GM10847 (cell line): ENCODE measurements around the gene LTO1.

Experiments used
- POLR2A ChIP-seq: IDR thresholded peaks from 2 replicates; pipeline ENCODE4 v1.6.1; 2011; ENCODE audit not compliant: insufficient read length; ENCODE audit errors: extremely low read depth

The LTO1 gene

GRCh38 chr11:69657911-69658625, 17.1 kb downstream of the LTO1 start:
- no peak for TF ChIP-seq POLR2A

GRCh38 chr11:69657456-69657910, 17.7 kb downstream of the LTO1 start:
- TF ChIP-seq POLR2A, result no peak

- no peak for TF ChIP-seq POLR2A
Measured at GRCh38 chr11:69656536-69657455, 18.4 kb downstream of the LTO1 start.

DNA sequence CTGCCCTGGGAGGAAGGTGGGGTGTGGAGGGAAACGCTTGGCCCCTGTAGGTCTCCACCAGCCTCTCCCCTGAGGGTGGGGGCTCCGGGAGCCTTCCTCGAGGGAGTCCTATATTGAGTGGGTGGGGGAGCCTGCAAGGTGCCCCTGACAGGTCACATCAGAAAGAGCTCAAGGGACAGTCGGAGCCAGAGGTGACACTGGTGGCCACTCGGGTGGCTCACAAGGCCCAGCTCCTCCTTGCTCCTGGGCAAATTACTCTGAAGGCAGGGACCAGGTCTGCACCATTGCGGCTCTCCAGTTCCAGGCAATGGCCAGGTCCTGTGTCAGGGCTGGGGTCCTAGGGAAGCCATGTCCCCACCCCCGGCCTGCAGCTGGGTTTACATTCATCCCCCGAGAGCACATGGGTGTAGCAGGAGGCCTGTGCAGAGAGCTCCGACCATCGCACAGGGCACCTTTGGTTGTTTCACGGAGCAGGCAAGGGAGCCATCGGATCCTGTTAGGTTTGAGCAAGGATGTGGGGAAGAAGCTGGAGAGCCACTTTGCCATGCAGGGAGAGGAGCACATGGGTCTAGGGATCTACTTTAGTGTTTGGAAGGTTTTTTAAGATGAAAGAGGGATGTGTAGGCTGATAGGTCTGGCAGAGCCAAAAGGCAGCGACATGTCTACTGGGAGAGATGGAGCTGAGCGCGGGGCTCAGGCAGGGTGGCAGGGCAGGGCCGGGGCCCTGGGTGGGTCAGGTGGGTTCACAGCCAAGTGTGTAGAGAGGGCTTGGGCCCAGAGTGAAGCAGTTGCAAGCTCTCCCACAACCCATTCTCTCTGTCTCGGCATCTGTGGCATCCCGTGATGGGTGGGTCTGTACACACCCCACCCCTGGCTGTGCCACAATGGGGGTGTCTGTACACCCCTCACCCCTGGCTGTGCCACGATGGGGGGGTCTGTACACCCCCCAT, 19.4 kb downstream of the LTO1 start:
- no peak for TF ChIP-seq POLR2A

- TF ChIP-seq POLR2A, result no peak
Measured at GRCh38 chr11:69654660-69655478, 20.3 kb downstream of the LTO1 start.

DNA sequence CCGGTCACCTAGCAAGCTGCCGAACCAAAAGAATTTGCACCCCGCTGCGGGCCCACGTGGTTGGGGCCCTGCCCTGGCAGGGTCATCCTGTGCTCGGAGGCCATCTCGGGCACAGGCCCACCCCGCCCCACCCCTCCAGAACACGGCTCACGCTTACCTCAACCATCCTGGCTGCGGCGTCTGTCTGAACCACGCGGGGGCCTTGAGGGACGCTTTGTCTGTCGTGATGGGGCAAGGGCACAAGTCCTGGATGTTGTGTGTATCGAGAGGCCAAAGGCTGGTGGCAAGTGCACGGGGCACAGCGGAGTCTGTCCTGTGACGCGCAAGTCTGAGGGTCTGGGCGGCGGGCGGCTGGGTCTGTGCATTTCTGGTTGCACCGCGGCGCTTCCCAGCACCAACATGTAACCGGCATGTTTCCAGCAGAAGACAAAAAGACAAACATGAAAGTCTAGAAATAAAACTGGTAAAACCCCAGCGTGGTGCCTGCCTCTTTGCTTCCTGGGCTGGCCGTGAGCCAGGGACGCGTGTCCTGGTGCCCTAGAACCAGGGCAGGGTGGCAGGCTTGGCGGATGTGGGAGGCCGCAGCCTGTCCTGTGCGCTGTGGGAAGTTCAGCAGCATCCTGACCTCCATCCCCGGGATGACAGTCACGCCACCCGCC, 21.0 kb downstream of the LTO1 start:
- TF ChIP-seq POLR2A, result no peak

DNA sequence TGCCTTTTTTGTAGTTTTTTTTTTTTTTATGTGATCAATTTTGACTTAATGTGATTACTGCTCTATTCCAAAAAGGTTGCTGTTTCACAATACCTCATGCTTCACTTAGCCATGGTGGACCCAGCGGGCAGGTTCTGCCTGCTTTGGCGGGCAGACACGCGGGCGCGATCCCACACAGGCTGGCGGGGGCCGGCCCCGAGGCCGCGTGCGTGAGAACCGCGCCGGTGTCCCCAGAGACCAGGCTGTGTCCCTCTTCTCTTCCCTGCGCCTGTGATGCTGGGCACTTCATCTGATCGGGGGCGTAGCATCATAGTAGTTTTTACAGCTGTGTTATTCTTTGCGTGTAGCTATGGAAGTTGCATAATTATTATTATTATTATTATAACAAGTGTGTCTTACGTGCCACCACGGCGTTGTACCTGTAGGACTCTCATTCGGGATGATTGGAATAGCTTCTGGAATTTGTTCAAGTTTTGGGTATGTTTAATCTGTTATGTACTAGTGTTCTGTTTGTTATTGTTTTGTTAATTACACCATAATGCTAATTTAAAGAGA, 21.7 kb downstream of the LTO1 start:
- no peak for TF ChIP-seq POLR2A

DNA sequence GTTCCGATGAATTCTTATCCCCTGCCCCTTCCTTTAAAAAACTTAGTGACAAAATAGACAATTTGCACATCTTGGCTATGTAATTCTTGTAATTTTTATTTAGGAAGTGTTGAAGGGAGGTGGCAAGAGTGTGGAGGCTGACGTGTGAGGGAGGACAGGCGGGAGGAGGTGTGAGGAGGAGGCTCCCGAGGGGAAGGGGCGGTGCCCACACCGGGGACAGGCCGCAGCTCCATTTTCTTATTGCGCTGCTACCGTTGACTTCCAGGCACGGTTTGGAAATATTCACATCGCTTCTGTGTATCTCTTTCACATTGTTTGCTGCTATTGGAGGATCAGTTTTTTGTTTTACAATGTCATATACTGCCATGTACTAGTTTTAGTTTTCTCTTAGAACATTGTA, 22.2 kb downstream of the LTO1 start:
- TF ChIP-seq POLR2A, result no peak

DNA sequence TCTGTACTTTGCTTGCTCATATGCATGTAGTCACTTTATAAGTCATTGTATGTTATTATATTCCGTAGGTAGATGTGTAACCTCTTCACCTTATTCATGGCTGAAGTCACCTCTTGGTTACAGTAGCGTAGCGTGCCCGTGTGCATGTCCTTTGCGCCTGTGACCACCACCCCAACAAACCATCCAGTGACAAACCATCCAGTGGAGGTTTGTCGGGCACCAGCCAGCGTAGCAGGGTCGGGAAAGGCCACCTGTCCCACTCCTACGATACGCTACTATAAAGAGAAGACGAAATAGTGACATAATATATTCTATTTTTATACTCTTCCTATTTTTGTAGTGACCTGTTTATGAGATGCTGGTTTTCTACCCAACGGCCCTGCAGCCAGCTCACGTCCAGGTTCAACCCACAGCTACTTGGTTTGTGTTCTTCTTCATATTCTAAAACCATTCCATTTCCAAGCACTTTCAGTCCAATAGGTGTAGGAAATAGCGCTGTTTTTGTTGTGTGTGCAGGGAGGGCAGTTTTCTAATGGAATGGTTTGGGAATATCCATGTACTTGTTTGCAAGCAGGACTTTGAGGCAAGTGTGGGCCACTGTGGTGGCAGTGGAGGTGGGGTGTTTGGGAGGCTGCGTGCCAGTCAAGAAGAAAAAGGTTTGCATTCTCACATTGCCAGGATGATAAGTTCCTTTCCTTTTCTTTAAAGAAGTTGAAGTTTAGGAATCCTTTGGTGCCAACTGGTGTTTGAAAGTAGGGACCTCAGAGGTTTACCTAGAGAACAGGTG, 23.1 kb downstream of the LTO1 start:
- no peak for TF ChIP-seq POLR2A

- TF ChIP-seq POLR2A, result no peak
Measured at GRCh38 chr11:69650832-69651344, 24.3 kb downstream of the LTO1 start.

GRCh38 chr11:69650081-69650831, 24.9 kb downstream of the LTO1 start:
- TF ChIP-seq POLR2A, result no peak

DNA sequence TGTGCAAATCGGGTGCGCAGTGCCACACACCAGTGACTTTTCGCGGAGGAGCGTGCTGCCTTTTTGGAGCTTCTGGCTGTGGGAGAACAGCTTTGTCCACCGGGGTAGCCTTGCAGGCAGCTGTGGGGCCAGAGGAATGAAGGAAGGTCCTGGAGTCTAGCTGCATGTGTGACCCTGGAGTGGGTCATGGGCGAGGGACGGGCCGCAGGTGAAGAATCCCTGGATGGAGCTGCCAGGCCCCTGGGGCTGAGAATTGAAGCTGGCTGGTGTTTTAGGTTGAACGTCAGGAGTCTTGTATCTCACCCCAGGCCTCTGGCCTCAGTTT, 25.6 kb downstream of the LTO1 start:
- TF ChIP-seq POLR2A, result no peak
